Hepatocyte (in vitro differentiated cells): ENCODE measurements around the gene NDUFA11.

ENCODE experiments used
- CTCF ChIP-seq: fragments of 200-600 bp; sonication (generic); IDR thresholded peaks from 2 replicates; pipeline ENCODE4 v1.5.1; 2016; ENCODE audit warnings: antibody characterized with exemption, mild to moderate bottlenecking; ENCODE audit not compliant: poor library complexity
- EZH2 ChIP-seq: fragments of 200-600 bp; sonication (generic); IDR thresholded peaks from 2 replicates; pipeline ENCODE4 v1.6.1; 2016; ENCODE audit warnings: antibody characterized with exemption, mild to moderate bottlenecking, borderline replicate concordance
- EZH2phosphoT487 ChIP-seq: fragments of 200-600 bp; sonication (generic); IDR thresholded peaks from one replicate; pipeline ENCODE4 v1.6.1; 2018; ENCODE audit warnings: antibody characterized with exemption, mild to moderate bottlenecking, low read depth, moderate library complexity; ENCODE audit not compliant: unreplicated experiment, severe bottlenecking

GRCh38 chr19:5937550-5937949 is 34.0 kb upstream of the NDUFA11 start:
- TF ChIP-seq CTCF, result no peak
- TF ChIP-seq EZH2phosphoT487, result no peak
- no peak for TF ChIP-seq EZH2
